ENCODE data around the gene TPP2. TPM values are rescaled to one million over a fixed set of nuclear protein-coding genes. Genes with fewer than 3 reads are reported as not detected.

TPP2 gene
- total RNA-seq, 1 experiment from 2014 or later = 54.4 TPM

GRCh38 chr13:102566513-102566912 lies 30.3 kb upstream of the TPP2 start:
- no peak overlapping the region for H3K27ac ChIP-seq (ENCODE audit: low read depth, low read length, poor library complexity, severe bottlenecking)
- H3K4me1 ChIP-seq (ENCODE audit: insufficient read depth, low read length, poor library complexity, severe bottlenecking) = no peaks in the 10 kb centered on the region
- POLR2A ChIA-PET (ENCODE audit: low non-redundant PET) = no interaction called here
- H3K4me3 ChIP-seq (ENCODE audit: low read depth, low read length, poor library complexity, severe bottlenecking) = no peak overlapping the region
- no TSS peak for BruUV-seq (replicated peaks)
- no peaks in the 10 kb centered on the region for H3K36me3 ChIP-seq (ENCODE audit: insufficient read depth, low read length, poor library complexity, severe bottlenecking)
- H3K9me3 ChIP-seq (ENCODE audit: low read depth, low read length, poor library complexity, severe bottlenecking) = no peaks in the 10 kb centered on the region
- intact Hi-C loops (cut with micrococcal nuclease; ENCODE audit: unreplicated experiment) = no loop called here
- CTCF ChIA-PET = no interaction called here
- TF ChIP-seq EZH2 (IDR thresholded peaks at IDR 0.05; ENCODE audit: borderline replicate concordance, low read depth, low read length, poor library complexity, severe bottlenecking) (no peak), CTCF (conservative IDR thresholded peaks at IDR 0.05; ENCODE audit: low read depth, low read length) (no peak)
- no peaks in the 10 kb centered on the region for H3K27me3 ChIP-seq (replicated peaks; ENCODE audit: insufficient read depth, low read depth, low read length, poor library complexity)
- DNase-seq (ENCODE audit: low spot score) = no peak

GRCh38 chr13:102567857-102568256 lies 28.9 kb upstream of the TPP2 start:
- no TSS peak for BruUV-seq (replicated peaks)
- Histone ChIP-seq H3K9me3 (ENCODE audit: low read depth, low read length, poor library complexity, severe bottlenecking) (no peaks in the 10 kb centered on the region), H3K27ac (ENCODE audit: low read depth, low read length, poor library complexity, severe bottlenecking) (no peak overlapping the region), H3K36me3 (ENCODE audit: insufficient read depth, low read length, poor library complexity, severe bottlenecking) (no peaks in the 10 kb centered on the region), H3K4me1 (ENCODE audit: insufficient read depth, low read length, poor library complexity, severe bottlenecking) (no peaks in the 10 kb centered on the region), H3K4me3 (ENCODE audit: low read depth, low read length, poor library complexity, severe bottlenecking) (no peak overlapping the region), H3K27me3 (replicated peaks; ENCODE audit: insufficient read depth, low read depth, low read length, poor library complexity) (no peaks in the 10 kb centered on the region)
- ChIA-PET CTCF (no interaction called here), POLR2A (ENCODE audit: low non-redundant PET) (no interaction called here)
- TF ChIP-seq CTCF (conservative IDR thresholded peaks at IDR 0.05; ENCODE audit: low read depth, low read length) (no peak), EZH2 (IDR thresholded peaks at IDR 0.05; ENCODE audit: borderline replicate concordance, low read depth, low read length, poor library complexity, severe bottlenecking) (no peak)
- no peak for DNase-seq (ENCODE audit: low spot score)
- intact Hi-C loops (cut with micrococcal nuclease; ENCODE audit: unreplicated experiment) = no loop called here

- intact Hi-C loops (cut with micrococcal nuclease; ENCODE audit: unreplicated experiment) = no loop called here
- no TSS peak for BruUV-seq (replicated peaks)
- no peak for DNase-seq (ENCODE audit: low spot score)
- no peak for TF ChIP-seq CTCF (conservative IDR thresholded peaks at IDR 0.05; ENCODE audit: low read depth, low read length)
- no peak for TF ChIP-seq EZH2 (IDR thresholded peaks at IDR 0.05; ENCODE audit: borderline replicate concordance, low read depth, low read length, poor library complexity, severe bottlenecking)
- H3K4me1 ChIP-seq (ENCODE audit: insufficient read depth, low read length, poor library complexity, severe bottlenecking) = no peaks in the 10 kb centered on the region
- no peak overlapping the region for H3K4me3 ChIP-seq (ENCODE audit: low read depth, low read length, poor library complexity, severe bottlenecking)
- no peaks in the 10 kb centered on the region for H3K27me3 ChIP-seq (replicated peaks; ENCODE audit: insufficient read depth, low read depth, low read length, poor library complexity)
- H3K9me3 ChIP-seq (ENCODE audit: low read depth, low read length, poor library complexity, severe bottlenecking) = no peaks in the 10 kb centered on the region
- ChIA-PET CTCF (no interaction called here), POLR2A (ENCODE audit: low non-redundant PET) (no interaction called here)
- no peaks in the 10 kb centered on the region for H3K36me3 ChIP-seq (ENCODE audit: insufficient read depth, low read length, poor library complexity, severe bottlenecking)
- H3K27ac ChIP-seq (ENCODE audit: low read depth, low read length, poor library complexity, severe bottlenecking) = no peak overlapping the region
Measured at GRCh38 chr13:102569488-102569887, 27.3 kb upstream of the TPP2 start.

Measured in A673 (cell line).